NCI-H748 (cell line): Measurements from ENCODE around the gene SLC39A1.

ENCODE experiments used
- DNase-seq: peaks from one replicate; lab custom pipeline; 2025; ENCODE audit not compliant: unreplicated experiment; lab: John Stamatoyannopoulos, UW

SLC39A1 gene

DNA sequence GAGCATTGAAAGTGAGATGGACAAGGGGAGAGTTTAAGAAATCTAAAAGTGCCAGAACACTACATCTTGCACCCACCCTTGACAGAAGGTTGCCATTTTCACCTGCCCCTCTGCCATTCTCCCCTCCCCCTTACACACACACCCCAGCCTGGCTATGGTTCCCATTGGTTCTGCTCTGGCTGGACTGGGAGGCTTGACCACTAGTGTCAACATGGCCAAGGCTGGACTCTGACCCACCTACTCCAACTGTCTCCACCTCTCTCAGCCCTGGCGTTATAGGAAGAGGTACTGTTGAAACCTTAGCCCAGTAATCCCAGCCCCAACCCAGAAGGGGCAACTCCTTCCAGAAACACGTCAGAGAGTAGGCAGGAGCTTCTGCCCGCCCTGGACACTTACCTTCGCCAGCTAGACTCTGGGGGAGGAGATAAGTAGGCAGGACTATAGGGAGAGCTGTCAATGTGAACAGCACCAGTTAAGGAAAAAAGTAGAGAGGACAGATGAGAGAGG is 9.4 kb downstream of the SLC39A1 start:
- DNase-seq = no peak

DNA sequence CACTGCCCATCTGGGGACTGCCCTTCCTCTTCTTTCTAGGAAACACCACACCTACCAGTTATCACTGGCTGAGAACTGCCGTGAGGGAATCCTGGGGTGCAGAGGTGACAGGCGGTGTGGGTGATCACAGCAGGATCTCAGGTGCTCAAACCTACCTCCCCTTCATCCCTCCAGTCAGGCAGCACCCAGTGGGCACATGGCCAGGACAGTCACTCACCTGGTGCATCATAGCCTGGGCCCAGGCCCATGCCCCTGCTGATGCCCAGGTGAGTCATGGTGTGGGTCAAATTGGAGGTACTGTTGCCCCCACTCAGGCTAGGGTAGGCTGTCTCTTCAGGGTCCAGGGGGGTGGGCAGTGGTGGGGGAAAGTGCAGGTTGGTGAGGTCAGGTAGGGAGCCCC is 11.5 kb downstream of the SLC39A1 start:
- no peak for DNase-seq

DNA sequence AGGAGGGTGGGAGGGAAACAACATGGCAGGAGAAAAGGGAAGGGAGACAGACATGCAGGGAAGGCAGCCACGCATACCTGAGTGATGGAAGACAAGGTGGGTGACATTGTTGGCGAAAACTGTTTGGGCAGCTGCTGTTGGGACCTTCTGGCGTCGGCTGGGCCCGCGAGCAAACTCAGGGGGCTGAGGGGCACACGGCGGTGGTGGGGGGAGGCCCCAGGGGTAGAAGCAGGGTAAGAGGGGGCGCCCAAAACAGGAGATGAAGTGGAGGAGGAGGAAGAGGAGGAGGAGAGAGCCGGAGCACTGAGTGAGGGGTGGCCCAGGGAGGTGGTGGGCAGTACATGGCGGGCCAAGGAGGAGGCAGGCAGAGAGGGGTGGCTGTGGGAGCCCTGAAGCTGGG is 12.2 kb downstream of the SLC39A1 start:
- no peak for DNase-seq

GRCh38 chr1:153946622-153947241 is 16.6 kb downstream of the SLC39A1 start, which contains the start of gene DENND4B:
Gene DENND4B, minus strand, starts transcription at chr1:153946718. Its CDS starts 2,344 bp downstream, at chr1:153944374.
- DNase-seq = peak; percentile 84

GRCh38 chr1:153945795-153946621 is 17.3 kb downstream of the SLC39A1 start:
- peak; percentile 65 for DNase-seq

DNA sequence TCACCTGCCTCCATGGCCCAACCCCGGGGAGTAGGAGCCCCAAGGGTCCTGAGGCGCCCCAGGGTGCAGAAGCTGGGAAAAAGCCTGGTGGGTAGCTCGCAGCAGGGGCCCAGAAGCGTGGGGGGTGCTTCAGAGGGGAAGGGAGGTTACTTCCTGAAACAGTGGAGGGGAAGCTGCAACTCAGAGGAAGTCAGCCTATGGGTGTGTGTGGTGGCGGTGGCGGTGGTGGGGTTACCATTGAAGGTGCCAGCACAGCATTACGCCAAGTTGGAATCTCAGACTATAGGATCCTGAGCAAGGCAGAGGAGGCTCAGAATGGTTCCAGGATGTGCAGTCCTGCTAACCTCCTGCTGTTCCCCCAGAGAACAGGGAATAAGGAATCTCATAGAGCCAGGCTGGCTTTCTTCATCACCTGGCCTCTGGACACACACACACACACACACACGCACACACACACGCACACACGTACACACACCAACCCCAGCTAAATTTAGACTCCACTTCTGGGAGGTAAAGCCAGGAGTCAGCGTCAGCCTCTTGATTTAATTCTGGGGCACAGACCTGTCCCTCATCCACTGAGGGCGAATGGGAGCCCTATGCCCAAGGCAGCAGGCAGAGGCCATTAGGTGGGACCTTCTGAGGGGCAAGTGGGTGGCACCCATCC is 18.1 kb downstream of the SLC39A1 start:
- DNase-seq = peak; percentile 36

DNA sequence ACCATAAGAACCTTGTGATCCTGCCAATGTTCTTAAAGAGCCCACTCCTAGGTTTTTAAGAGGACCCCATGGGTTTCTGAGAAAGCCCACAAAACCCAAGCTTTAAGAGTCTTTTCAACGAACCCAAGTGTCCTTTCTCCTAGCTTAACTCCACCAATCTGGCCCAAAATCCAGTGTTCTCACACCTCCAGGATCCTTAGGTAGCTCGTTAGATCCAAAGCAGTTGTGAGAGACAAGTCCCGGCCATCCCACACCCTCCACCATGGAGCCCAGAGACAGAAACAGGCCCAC is 18.6 kb downstream of the SLC39A1 start:
- DNase-seq = no peak

GRCh38 chr1:153944005-153944826 is 19.1 kb downstream of the SLC39A1 start:
- DNase-seq = no peak

DNA sequence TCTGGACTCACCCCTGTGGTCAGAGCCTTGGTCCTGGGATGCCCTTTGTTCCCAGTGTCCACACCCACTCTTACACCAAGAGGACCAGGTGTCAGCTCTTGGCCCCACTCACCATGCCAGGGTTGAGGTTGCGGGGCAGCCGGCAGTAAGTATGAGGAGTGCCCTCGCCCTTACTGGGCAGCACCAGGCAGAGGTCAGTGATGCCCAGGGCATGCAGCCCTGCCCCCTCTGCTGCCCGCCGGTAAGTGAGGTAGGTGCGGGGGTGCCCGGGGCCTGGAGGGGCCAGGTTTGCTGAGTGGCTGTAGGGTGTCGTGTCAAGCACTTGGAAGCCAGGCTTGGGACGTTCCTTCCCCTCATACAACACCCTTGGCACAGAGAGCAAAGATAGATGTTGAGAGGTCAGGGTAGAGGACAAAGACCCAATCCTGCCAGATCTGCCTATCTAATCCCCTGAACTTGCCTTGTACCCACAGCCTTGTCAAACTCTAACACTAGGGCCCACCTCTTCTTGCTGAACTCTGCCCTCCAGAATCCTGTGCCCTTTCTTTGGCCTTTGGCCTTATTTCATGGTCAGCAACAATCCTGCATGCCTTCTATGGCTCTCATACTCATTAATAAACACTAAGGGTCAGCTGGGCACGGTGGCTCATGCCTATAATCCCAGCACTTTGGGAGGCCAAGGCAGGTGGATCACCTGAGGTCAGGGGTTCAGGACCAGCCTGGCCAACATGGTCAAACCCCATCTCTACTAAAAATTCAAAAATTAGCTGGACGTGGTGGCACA is 20.4 kb downstream of the SLC39A1 start:
- DNase-seq = no peak

DNA sequence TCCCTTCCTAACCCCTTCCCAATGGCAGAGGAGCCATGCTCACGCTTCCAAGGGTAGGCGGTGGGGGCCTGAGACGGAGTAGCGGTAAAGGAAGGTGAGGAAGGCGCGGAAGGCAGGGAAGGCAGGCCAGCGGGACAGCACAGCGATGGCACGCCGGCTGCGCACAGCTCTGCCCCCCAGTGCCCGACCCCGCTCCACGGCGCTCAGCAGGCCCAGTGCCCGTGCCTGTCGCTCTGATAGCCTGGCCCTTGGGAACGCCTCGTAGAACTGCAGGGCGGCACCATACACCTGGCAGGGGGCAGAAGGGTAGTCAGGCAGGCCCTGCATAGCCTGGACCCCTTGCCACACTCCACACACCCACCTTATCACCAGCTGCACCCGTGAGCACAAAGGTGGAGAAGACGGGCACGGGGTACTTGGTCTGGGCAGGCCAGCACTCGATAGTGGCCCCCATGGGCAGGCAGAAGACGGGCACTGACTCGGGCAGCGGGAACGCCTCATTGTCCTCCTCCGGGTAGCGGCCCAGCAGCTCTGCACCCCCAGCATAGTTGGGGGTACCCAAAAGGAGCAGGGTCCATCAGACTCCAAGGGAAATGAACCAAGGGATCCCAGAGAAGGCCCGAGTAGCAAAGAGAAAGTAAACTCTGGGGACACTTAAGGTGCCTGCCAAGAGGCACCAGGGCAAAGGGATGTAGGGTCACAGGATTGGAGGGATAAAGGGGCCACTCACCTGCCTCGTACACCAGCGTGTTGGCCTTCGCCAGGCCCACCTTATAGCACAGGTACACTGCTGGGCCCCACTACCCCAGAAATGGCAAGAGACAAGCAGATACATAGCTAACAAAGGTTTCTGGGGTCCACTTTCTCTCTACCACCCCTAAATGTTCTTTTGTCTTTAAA is 21.3 kb downstream of the SLC39A1 start:
- no peak for DNase-seq

DNA sequence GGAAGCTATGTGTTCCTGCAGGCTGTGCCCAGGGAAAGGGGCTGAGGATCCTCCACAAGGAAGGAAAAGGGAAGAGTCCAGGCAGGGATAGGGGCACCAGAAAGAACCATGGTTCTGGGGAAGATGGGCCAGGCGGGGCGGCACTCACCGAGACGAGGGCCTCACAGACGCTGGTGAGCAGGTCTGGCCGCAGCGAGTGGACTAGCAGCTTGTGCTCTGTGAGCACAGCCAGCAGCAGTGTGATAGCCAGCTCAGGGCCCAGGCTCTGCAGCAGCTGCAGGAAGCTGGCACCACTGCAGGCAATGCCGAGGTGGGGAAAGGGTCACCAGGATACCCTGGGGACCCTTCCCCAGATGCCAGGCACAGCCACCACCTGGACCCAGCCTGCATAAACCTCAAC is 22.6 kb downstream of the SLC39A1 start:
- DNase-seq = no peak

GRCh38 chr1:153939476-153939875 is 23.9 kb downstream of the SLC39A1 start:
- DNase-seq = no peak

GRCh38 chr1:153938996-153939395 is 24.3 kb downstream of the SLC39A1 start:
- no peak for DNase-seq

DNA sequence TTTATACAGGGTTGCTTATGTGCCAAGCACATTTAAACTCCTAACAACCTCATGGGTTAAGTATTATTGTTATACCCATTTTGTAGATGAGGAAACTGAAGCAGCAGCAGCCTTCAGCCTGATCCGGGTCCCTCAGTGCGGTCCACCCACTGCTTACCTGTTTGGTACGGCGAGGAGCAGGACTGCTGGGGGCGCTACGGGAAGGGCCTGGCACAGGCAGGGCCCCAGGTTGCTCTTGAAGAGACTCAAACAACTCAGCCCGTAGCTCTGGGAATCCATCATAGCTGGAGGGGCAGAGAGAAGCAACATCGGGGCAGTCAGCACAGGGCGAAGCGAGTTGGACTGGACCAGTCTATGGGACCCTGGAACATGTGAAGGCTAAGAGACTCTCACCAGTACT is 26.0 kb downstream of the SLC39A1 start:
- no peak for DNase-seq

DNA sequence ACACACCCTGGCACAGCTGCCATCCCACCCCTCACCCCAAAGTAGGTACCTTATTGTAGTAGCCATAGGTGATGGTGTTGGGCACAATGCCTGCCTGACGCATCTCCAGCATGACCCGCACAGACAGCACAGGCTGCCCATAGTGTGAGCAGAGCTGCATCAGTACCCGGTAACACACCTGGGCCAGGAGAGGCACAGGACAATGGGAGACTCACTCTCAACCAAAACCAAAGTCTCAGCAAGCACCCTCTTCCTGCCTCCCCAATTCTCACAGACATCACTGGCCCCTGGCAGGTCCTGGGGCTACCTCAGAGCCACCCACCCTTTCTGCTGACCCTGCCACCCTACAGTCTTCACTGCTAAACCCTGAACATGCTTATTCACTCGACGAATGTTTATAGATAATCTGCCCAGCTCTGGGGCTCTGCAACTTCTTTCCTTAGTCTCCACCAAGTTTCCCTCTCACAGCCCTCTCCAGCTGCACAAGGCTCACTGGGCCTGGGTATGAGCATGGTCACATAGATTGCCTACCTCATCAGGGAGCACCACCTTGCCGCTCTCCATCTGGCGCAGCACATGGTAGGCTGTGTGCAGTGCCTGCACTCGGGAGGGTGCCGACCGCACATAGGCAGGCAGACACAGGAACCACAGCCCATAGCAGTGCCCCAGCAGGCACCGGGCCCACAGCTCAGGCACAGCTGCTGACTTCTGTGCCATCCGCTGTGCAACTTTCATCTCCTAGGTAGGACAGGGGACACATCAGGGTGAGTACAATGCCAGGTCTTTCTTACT is 27.1 kb downstream of the SLC39A1 start:
- no peak for DNase-seq

DNA sequence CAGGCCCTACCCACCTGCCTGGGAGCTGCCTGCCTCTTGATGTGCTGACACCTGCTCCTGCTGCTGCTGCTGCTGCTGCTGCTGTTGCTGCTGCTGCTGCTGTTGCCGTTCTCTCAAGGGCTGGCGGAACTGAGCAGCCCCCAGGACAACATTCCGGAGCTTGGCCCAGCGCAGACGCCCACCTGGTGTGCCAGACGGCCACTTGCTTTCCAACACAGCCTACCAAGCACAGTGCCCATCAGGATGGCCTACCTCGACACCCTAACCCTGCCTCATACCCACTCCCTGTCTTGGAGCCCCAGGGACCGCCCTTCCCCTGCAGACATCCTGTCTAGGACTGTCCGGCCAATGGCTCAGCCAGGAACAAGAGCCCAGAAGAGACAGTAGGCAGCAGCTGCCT is 28.6 kb downstream of the SLC39A1 start:
- DNase-seq = no peak

DNA sequence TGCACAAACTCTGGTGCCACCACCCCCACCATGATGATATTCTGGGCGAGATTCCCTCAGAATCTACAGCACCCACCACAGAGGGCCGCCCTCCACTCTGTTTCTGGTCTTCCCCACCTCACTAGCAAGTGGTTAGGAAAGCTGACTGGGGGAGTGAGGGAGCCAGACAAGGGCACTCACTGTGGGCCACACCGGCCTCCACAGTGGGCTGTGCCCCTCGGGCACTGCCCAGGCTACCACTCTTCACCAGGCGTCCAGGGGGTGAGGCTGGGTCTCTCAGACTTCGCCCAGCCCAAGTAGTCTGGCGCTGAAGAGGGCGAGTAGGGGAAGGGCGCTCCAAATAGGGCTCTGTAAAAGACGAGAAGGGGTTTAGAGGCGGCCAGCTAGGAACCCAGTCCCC is 29.4 kb downstream of the SLC39A1 start:
- DNase-seq = no peak

- no peak for DNase-seq
Measured at GRCh38 chr1:153933430-153933829, 29.9 kb downstream of the SLC39A1 start.
